ENCODE data around the gene SPG11.
"Not testable (repeated sequence)": the region's sequence is repeated elsewhere in the genome, so short reads cannot be mapped to it uniquely, and the experiment has no call there.

Gene SPG11

DNA sequence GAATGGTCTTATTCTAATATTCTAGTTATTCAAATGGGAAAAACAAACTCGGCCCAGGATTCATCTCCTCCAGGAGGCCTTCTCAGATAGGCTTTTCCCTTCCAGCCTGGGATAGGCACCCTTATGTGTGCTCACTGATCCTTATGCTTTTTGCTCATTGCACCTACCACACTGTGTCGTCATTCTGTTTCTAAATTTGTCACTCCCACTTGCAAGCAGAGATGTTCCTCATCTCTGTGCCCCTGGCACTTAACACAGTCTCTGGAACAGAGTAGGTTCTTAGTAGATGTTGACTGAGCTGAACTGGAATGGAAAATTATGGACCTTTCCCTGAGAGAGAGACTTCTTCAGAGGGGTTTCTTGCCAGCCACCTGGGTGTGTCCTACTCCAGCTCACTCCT is 18.7 kb upstream of the SPG11 start:
- no peak for DNase-seq

DNA sequence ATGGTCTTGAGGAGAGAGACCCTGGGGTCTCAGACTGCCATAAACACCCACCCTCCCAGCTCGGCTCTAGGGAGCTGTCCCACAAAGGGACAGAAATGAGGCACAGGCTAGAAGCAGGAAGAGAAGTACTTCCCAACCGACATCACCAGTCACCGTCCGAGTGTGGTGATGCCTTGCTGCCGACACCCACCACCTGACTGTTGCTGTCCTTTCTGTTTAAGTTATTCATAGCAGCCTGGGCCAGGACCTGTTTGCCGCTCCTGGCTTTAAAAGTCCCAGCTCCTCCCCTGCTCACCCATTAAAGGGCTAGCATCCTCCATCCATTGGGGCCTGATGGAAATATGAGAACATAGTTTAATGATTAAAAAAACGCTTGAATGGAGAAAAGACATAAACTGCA is 13.2 kb upstream of the SPG11 start:
- no peak for DNase-seq

DNA sequence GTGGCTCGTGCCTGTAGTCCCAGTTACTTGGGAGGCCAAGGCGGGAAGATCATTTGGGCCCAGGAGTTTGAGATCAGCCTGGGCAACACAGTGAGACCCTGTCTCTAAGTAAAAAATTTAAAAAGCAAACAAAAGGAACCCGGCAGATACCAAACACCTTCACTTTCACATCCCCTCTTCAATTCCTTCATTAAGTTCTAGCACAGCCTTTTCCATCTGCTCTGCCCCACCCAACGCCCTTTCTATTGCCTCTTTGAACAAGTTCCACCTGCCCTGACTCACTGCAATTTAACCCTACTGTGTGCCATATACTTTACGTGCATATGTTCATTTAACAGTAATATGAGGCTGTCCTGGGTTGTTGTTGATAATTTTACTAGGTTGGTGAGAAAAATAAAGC is 12.4 kb upstream of the SPG11 start:
- DNase-seq = no peak

DNA sequence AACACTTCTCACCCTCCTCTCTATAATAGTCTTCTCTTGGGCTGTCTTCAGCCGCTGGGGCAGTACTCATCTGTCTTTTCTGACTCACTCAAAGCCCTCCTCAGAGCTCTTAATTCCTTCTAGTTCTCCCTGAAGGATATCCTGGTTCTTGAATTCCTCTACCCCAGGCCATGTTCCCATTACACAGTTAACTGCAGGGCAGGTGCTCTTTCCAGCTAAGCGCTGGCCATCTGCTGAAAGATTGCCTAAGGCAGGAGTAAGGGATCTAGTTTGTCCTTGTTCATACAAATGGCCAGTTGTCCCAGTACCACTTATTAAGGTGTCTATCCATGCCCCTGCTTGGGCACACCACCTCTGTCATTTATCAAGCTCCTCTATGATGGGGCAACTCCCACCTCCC is 10.2 kb upstream of the SPG11 start:
- no peak for DNase-seq

DNA sequence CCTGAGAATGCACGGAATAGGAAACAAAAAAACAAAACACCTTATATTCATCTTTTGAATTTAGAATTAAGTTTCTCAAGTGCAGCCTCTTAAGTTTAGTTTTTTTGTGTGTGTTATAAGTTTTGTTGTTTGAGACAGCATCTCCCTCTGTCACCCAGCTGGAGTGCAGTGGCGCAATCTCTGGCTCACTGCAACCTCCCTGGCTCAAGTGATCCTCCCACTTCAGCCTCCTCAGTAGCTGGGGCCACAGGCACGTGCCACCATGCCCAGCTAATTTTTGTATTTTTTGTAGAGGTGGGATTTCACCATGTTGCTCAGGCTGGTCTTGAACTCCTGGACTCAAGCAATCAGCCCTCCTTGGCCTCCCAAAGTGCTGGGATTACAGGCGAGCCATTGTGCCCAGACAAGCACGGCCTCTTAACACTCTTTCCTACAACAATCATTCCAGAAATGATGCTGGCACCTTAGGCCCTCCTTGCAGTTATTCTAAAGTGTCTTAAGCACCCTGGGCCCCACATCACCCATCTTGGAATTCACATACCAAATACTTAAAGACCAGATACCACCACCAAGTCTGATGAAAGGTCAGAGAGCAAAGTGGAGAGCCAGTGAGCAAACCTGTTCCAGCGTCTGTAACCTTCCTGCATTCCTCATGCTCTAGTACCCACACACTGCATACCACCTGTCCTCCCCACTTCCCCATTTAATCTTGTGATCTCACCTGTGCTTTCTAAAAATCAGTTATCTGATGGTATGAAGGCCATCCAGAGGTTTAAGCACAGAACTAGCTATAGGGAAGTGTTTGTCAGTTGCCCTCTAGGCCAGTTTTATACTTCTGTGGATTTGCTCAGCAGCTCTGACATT is 6.9 kb upstream of the SPG11 start:
- DNase-seq = no peak

DNA sequence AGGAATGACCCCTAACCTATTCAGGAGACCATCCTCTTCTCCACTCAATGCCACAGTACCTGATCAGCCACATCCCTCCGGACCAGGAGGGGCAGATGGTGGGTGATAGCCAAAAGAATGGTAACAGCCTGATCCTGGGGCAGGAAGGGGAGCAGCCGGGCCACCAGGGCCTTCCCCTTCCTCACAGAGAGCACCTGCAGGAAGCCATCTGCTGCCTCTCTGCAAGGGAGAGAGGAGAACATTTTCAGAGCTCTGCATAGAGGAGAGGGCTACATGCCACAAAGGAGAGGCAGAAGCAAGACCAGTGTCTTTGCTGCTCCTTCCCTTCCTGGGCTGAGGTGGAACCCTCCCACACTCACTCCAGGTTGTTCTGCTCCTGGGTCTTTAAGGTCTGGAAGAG is 5.5 kb upstream of the SPG11 start:
- no peak for DNase-seq

DNA sequence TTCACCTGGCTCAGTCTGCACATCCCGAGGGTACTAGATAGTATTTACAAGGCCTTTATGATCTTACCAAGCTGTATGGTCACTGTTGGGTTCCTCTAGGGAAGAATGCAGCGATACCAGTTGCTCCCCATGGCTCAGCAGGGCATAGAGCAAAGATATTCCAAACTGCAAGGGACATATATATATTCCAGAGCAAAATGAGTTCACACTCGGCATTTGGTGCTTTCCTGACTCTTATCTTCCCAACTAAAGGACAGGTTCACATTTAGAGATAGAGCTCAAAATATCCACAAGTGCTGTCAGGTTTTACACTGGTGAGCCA is 3.5 kb upstream of the SPG11 start:
- no peak for DNase-seq

DNA sequence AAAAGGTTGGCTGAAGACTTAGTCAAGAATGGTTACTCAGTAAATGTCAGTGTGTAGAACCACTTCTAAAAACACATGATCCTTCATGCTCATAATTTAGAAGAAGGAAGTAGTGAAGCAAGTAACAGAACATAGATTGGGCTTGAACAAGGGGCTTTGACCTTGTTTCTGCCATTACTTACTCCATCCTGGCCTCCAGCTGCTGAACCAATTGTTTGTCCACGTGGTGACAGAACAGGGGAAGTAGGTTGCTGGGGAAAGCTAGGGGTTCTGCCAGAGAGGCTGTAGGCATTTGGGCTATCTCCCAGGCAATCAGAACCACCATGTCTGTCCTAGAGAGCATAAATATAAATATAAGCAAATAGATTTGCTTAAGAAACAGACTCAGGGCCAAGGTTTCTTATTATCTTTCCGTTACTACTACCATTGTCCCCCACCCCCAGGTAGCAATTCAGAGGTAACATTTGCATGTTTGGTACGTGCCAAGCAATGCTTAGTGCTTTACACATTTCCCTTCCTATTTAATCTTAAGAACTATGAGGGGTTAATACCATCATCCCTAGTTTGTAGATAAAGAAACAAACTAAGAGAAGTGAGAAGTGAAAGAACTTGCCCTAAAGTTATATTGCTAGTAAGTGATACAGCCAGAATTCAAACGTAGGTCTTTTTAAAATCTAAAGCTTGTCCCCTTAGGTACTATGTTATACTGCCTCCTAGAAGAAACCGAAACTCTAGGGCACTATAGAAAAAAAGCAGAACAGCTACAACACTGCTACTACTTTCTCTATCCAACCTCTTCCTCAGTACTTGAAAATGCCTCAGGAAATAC is 3.0 kb upstream of the SPG11 start:
- DNase-seq = no peak

DNA sequence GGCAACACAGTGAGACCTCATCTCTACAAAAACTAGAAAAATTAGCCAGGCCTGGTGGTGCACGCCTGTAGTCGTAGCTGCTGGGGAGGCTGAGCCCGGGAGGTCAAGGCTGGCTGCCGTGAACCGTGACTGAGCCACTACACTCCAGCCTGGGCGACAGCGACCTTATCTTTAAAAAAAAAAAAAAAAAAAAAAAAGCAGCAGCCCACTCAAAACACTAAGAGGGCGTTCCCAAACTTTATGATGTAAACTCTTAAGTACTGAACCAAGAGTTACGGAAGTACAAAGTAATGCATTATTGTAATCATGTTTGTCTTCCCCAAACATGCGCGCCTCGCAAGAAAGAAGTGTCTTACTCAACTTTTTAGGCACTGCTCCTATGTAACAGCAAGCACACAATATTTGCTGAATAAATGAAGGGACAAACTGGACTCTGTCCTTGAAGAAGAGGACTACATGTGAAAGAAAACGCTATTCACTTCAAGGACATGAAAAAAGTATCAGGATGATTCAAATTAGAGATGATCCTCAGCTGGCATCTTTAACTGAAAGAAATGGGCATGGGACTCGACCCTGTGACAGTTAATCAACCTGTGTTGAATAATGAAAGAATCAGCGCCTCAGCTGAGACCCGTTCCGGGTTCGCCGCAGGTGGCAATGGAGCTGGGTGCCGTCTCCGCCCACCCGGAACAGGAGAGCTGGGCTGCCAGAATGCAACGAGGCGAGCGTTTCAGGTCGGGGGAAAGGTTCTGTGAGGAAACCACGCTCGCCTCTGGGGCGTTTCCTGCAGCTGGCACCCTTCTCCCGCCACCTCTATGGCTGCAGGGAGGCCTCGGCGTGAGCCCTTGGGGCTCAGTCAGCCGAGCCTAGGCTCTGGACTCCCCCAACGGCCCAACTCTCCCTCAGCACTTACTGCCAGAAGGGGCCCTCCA is 718 bp downstream of the SPG11 start:
- DNase-seq = no peak

DNA sequence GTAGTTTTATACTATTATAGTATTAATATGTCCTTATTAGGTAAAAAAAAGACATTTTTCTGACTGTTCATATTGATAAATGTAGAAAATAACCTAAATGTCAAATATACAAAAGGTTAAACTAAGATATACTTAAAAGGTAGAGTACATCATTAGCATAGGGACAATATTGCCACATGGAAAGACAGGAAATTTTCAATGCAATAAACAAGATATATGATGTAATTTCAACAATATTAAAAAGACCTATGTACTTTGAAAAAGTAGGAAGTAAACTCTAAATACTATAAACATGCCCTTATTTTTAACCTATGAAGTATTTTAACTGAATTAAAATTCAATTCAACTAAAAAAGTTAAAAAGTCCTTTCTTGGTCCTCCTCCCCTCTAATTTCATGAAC is 1.9 kb downstream of the SPG11 start:
- DNase-seq = no peak

DNA sequence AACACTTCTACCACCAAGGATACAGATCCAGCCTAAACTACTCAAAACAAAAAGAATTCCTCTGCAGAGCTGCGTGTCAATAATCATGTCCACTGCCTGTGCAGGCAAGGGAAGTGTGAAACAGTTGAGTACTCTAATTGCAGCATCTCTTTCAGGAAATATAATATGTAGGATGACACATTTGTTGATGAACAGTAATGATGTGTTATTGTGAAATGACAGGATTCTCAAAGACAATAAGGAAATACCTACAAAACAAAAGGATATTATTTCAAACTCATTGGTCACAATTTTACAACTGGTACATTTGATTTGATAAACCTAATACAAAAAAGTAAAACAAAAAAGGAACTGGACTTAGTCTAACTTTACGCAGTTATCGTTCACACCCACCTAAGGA is 4.4 kb downstream of the SPG11 start:
- DNase-seq = no peak

DNA sequence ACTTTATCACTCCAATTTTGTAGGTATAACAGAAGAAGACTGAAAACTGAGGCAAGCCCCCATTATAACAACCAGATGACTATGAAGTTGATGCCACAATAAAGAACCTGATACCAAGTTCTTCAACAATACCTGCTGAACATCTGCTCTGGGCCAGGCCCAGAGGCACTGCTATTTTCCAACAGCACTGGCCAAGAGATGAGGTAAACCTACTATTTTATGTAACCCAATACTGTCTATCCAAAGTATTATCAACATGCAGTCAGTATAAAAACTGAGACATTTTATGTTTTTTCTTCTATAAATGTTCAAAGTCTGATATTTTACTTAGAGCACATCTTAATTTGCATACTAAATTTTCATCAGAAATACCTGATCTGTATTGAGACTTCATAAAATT is 6.1 kb downstream of the SPG11 start:
- DNase-seq = no peak

DNA sequence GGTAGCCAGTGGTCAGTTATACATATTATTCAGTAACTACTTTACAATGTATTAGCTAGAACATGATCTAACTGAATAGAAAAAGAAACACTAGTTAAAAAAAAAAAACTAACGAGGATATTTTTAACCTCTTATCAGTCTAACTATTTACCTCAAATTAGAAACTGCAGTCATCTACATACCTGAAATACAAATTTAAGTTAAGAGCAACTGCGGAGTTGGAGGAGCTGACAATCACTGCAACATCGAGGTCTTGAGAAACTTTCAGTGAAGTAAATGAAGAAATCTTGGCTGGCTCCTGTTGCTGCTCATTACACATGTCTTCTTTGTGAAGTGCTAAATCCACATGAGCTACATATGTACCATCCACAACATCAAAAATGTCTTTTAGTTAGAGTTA is 6.5 kb downstream of the SPG11 start:
- no peak for DNase-seq

DNA sequence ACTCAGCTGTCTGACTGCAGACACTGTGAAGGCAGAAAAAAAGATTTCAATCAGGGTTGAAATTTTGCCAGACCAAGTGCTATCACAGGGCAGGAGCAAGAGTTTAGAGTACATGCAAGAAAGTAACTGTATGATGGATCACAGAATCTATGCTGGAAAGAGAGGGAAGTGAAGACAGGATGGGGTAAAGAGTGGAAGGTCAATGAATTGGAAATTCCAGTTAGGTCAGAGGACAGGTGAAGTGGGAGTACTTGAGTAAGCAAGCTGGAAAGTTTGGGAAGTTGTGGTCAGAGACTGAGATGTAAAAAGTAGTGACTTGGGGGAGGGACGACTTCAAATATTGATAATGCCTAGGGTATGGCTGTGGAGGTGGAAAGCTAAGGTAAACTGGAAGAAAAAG is 7.2 kb downstream of the SPG11 start:
- no peak for DNase-seq

DNA sequence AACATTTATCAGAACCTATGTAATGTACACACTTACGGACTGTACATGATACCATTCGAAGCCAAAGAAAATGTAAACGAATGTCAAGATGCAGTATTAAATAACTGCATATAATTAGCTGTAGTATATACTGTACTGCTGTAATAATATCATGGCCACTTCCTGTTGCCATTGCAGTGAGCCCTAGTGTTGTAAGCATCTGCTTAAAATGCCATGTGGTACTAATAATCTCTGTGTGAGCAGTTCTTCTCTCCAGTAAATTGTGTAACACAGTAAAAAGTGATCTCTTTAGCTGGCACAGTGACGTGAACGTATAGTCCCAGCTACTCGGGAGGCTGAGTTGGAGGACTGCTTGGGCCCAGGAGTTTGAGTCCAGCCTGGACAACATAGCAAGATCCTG is 8.6 kb downstream of the SPG11 start:
- no peak for DNase-seq

DNA sequence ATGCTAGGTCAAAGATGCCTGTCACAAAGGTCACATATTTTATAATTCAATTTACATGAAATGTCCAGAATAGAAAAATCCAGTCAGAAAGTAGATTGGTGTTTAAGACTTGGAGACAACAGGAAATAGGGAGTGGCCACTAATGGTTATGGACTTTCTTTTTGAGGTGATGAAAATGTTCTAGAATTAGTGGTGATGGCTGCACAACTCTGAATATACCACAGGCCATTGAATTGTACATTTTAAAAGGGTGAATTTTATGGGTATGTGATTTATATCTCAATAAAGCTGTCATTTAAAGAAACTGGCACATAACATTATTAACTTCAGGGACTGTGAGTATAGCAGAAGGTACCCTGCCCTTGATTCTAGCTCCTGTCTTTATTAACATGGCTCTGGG is 15.8 kb downstream of the SPG11 start:
- DNase-seq = no peak

DNA sequence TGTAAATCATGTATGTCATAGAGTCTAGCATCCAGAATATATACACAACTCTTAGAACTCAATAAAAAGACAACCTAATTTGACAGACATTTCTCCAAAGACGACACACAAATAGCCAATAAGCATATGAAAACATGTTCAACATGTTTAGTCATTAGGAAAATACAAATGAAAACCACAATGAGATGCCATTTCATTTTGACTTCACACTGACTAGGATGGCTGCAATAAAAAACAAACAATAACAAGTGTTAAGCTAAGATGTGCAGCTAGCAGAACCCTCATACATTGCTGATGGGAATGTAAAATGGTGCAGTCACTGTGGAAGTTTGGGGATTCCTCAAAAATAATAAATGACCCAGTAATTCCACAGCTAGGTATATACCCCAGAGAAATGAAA is 16.4 kb downstream of the SPG11 start:
- no peak for DNase-seq

DNA sequence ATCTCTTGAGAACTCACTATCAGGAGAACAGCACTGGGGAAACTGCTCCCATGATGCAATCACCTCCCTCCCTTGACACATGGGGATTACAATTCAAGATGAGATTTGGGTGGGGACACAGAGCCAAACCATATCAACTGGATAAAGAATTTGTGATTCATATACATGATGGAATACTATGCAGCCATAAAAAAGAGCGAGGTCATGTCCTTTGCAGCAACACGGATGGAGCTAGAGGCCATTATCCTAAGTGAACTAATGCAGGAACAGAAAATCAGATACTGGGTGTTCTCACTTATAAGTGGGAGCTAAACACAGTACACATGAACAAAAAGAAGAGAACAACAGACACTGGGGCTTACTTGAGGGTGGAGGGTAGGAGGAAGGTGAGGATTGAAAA is 17.0 kb downstream of the SPG11 start:
- no peak for DNase-seq

DNA sequence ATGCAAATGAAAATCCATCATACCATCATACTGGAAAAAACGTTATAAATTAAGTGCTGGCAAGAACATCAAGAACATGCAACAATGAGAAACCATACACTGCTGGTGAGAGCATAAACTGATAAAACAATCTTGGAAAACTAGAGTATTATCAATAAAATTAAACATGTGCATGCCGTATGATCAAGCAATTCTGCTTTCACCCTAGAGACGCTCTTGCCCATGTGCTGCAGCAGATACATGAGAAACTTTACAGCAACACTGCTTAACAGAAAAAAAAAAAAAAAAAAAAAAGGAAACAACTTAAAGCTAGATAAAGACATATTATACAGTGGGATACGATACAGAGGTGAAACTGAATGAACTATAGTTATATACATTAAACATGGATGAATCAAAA is 21.8 kb downstream of the SPG11 start:
- no peak for DNase-seq

DNA sequence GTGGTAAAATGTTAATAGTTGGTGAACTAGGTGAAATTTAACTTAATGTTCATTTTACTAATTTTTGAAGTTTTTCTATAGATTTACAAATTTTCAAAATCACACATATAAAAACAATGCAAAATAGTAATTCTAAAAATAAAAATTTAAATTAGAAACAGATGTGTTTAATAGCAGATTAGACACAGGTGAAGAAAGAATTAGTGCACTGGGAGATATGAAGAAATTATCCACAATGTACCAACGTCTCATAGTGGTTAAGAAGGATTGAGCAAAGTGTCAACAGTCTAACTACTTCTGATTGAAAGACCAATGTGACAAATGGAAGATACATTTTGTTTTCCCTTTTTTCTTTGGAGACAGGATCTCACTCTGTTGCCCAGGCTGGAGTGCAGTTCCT is 26.5 kb downstream of the SPG11 start:
- DNase-seq = no peak

DNA sequence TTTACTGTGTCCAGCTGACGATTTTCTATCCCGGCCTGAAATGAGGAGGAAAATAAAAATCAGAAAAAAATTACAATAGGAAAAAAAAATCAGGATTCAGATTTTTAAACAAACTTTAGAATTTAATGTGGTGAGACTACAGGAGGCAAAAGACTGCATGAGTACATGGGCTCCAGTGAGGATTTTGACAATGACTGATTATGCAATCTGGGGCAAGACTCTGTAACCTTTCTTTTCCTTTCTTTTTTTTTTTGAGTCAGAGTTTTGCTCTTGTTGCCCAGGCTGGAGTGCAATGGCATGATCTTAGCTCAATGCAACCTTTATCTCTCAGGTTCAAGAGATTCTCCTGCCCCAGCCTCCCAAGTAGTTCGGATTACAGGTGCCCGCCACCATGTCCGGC is 29.9 kb downstream of the SPG11 start:
- no peak for DNase-seq

DNA sequence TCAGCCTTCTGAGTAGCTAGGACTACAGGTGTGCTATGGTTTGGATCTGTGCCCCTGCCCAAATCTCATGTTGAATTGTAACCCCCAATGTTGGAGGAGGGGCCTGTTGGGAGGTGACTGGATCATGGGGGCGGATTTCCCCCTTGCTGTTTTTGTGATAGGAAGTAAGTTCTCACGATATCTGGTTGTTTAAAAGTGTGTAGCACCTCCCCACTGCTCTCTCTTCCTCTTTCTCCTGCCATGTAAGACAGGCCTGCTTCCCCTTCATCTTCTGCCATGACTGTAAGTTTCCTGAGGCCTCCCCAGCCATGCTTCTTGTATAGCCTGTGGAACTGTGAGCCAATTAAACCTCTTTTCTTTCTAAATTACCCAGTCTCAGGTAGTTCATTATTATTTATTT is 38.2 kb downstream of the SPG11 start:
- not testable (repeated sequence) for DNase-seq

DNA sequence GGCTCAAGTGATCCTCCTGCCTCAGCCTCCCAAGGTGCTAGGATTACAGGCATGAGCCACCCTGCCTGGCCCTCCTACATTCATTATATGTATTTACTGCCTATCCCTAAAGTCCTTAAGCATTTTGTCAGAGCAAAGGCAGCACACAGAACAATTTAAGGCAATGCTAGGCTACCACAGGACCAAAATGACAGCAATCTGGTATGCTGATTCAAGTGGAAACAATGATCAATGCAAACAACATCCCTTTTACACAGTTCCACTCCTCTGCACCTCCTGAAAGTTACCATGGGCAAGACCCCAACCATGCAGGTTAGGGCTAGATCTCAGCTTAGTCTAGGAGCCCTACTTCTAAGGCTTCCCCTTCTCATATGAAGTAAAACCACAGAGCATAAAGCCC is 40.3 kb downstream of the SPG11 start:
- DNase-seq = no peak

DNA sequence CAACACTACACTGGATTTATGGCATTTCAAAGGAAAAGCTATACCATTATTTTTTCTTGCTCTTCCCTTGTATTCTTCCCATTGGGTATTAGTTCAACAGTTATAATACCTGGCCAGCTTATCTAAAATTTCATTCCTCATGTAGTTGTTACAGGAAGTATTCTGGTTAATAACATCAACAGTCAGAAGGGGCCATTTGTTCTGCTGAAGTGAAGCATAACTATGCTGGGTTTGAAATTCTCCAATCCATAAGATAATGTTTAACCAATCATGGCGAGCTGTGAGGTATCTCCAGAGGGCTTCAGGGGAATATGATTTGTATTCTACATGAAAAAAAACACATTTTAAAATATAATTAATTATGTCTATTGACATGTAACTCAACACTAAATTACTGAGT is 43.4 kb downstream of the SPG11 start:
- no peak for DNase-seq
